KOPT-K1 (cell line): Measurements from ENCODE around the gene HKDC1.
"Not testable (repeated sequence)": the region's sequence is repeated elsewhere in the genome, so short reads cannot be mapped to it uniquely, and the experiment has no call there.

Experiments
- H3K27ac ChIP-seq: fragments of 200-600 bp; sonication (generic); 2 replicates; pipeline ENCODE4 v1.5.1; 2016; ENCODE audit warnings: antibody characterized with exemption, mild to moderate bottlenecking, low read depth, low read length; ENCODE audit not compliant: poor library complexity, severe bottlenecking
- H3K36me3 ChIP-seq: fragments of 200-600 bp; sonication (generic); 2 replicates; pipeline ENCODE4 v1.5.1; 2017; ENCODE audit warnings: antibody characterized with exemption, mild to moderate bottlenecking, low read length, moderate library complexity; ENCODE audit not compliant: insufficient read depth
- H3K9me3 ChIP-seq: fragments of 200-600 bp; sonication (generic); 2 replicates; pipeline ENCODE4 v1.5.1; 2017; ENCODE audit warnings: antibody characterized with exemption, low read length, mild to moderate bottlenecking; ENCODE audit not compliant: insufficient read depth, poor library complexity, severe bottlenecking

HKDC1 gene

DNA sequence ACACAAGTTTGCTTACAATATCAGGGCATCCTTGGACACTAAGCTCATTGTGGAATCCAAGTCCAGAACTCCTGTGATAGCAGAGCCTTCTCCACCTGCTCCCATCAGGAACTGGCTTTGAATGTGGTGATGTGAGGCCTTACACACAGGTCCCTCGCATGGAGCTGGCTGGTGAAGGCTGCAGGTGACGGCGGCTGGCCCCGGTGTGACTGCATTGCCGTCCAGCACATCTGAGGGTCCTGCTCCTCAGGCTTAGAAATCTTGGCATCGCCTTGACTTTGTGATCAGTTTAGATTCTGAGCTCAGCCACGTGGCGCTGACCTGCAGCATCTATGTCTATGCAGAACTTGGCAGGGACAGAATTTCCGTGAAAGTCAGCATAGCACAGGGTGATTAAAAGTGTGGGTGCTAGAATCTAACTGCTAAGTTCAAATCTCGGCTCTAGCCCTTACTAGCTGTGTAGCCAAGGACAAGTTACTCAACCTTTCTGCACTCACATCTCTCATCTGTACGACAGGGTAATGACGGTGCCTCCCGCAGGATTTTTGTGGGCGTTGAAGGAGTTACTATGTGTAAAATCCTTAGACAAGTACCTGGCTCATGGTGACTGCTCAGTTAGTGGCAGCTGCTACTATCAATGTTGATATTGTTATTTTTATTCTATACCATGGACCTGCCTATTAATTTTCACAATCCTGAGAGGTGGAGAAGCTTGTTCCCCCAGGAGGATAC lies 26.6 kb downstream of the HKDC1 start:
- Histone ChIP-seq H3K36me3 (no peaks in the 10 kb centered on the region), H3K9me3 (no peaks in the 10 kb centered on the region), H3K27ac (no peak overlapping the region)

GRCh38 chr10:69247313-69247710 lies 27.2 kb downstream of the HKDC1 start:
- no peak overlapping the region for H3K27ac ChIP-seq
- no peaks in the 10 kb centered on the region for H3K9me3 ChIP-seq
- no peaks in the 10 kb centered on the region for H3K36me3 ChIP-seq

DNA sequence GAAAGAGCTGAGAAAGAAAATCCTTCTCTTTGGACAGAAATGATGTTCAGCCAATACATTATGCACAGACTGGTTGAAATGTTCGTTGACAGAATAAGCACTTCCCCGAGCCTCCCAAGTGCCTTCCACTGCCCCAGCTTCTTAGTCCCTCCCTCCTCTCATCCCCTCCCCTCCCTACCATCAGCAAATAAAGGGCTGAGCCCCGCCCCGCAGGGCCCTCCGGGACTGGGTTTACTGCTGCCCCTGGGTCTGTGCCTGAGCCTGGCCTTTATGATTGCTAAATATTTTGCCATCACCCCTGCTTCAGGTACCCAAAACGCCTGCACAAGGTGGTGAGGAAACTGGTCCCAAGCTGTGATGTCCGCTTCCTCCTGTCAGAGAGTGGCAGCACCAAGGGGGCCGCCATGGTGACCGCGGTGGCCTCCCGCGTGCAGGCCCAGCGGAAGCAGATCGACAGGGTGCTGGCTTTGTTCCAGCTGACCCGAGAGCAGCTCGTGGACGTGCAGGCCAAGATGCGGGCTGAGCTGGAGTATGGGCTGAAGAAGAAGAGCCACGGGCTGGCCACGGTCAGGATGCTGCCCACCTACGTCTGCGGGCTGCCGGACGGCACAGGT lies 28.1 kb downstream of the HKDC1 start:
- H3K36me3 ChIP-seq: no peaks in the 10 kb centered on the region
- no peak overlapping the region for H3K27ac ChIP-seq
- no peaks in the 10 kb centered on the region for H3K9me3 ChIP-seq

DNA sequence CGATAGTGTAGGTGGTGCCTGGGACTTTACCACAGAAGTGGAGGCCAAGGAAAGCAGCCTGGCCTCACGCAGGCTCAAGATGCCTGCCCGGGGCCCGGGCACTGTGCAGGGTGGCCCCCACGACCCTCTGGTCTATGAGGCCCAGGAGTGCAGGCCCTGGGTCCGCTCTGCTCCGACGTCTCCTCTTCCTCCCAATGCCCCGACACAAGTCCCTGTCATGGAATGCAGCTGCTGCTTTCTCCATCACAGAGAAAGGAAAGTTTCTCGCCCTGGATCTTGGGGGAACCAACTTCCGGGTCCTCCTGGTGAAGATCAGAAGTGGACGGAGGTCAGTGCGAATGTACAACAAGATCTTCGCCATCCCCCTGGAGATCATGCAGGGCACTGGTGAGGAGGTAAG lies 29.9 kb downstream of the HKDC1 start:
- Histone ChIP-seq H3K9me3 (no peaks in the 10 kb centered on the region), H3K36me3 (no peaks in the 10 kb centered on the region), H3K27ac (no peak overlapping the region)

GRCh38 chr10:69251417-69251816 lies 31.3 kb downstream of the HKDC1 start:
- not testable (repeated sequence) for H3K9me3 ChIP-seq, H3K27ac ChIP-seq, H3K36me3 ChIP-seq

GRCh38 chr10:69253171-69253570 lies 33.0 kb downstream of the HKDC1 start:
- Histone ChIP-seq H3K27ac (no peak overlapping the region), H3K36me3 (no peaks in the 10 kb centered on the region), H3K9me3 (no peaks in the 10 kb centered on the region)

DNA sequence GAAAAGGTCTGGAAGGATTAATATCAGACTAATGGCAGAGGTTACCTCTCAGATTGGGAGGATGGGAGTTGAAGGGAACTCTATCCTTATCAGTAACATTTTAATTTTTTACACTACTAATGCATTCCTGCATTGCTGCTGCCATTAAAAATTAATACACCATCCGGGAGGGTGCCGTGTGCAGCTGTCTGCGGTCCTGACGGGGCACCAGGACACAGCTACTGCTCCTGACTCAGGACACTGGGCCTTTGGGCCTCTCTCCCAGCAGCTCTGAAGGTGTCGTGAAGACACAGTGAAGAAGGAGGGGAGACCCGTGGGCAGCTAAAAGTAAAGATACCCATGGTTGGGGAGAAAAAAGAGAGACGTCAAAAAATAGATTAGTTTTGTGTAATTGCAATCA lies 34.7 kb downstream of the HKDC1 start:
- H3K36me3 ChIP-seq: no peaks in the 10 kb centered on the region

DNA sequence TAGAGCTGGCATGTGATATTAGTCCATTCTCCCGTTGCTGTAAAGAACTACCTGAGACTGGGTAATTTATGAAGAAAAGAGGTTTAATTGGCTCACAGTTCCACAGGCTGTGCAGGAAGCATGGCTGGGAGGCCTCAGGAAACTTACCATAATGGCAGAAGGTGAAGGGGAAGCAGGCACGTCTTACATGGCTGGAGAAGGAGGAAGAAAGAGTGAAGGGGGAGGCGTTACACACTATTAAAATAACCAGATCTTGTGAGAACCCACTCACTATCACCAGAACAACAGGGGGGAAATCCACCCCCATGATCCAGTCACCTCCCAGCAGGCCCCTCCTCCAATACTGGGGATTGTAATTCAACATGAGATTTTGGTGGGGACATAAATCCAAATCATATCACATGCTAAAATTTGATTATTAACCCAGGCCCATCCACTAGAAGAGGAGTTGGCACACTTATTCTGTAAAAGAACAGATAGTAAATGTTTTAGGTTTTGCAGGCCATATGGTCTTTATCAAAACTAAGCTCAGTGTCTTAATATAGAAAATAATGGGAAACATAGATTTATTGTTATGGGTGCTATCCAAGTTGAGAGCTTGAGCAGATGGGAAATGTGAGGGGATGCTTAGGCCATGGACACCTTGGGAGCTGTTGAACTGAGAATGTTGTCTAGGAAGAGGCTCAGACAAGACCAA lies 39.6 kb downstream of the HKDC1 start:
- no peaks in the 10 kb centered on the region for H3K36me3 ChIP-seq
- no peaks in the 10 kb centered on the region for H3K9me3 ChIP-seq
- no peak overlapping the region for H3K27ac ChIP-seq

More for the DNA sequence above, 34.7 kb downstream of the HKDC1 start:
- no peak overlapping the region for H3K27ac ChIP-seq
- no peaks in the 10 kb centered on the region for H3K9me3 ChIP-seq

DNA sequence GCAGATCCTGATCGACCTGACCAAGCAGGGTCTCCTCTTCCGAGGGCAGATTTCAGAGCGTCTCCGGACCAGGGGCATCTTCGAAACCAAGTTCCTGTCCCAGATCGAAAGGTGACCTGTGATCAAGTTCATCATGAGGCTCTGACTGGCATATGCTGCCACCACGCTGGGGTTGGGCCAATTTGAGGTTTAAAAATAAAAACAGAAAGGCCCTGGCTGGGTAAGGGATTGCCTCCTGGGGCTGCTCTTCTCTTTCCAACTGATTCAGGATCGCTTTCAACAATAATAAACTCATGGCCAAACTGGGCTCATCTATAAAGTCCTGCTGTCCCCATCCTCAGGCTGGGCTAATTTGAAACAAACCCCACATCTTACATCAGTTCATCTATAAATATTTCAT lies 41.1 kb downstream of the HKDC1 start:
- Histone ChIP-seq H3K9me3 (no peaks in the 10 kb centered on the region), H3K27ac (no peak overlapping the region), H3K36me3 (no peaks in the 10 kb centered on the region)

GRCh38 chr10:69262292-69262751 lies 42.2 kb downstream of the HKDC1 start:
- Histone ChIP-seq H3K36me3 (no peaks in the 10 kb centered on the region), H3K9me3 (no peaks in the 10 kb centered on the region), H3K27ac (no peak overlapping the region)

GRCh38 chr10:69265521-69265920 lies 45.4 kb downstream of the HKDC1 start:
- Histone ChIP-seq H3K9me3 (no peaks in the 10 kb centered on the region), H3K36me3 (no peaks in the 10 kb centered on the region), H3K27ac (no peak overlapping the region)

GRCh38 chr10:69268761-69269416 lies 48.8 kb downstream of the HKDC1 start:
- Histone ChIP-seq H3K9me3 (no peaks in the 10 kb centered on the region), H3K27ac (no peak overlapping the region), H3K36me3 (no peaks in the 10 kb centered on the region)

- H3K9me3 ChIP-seq: no peaks in the 10 kb centered on the region
- H3K27ac ChIP-seq: no peak overlapping the region
- no peaks in the 10 kb centered on the region for H3K36me3 ChIP-seq
Observed at GRCh38 chr10:69269761-69270160, 49.6 kb downstream of the HKDC1 start.

GRCh38 chr10:69270990-69271389 lies 50.9 kb downstream of the HKDC1 start:
- H3K36me3 ChIP-seq: no peaks in the 10 kb centered on the region
- no peaks in the 10 kb centered on the region for H3K9me3 ChIP-seq
- H3K27ac ChIP-seq: no peak overlapping the region

DNA sequence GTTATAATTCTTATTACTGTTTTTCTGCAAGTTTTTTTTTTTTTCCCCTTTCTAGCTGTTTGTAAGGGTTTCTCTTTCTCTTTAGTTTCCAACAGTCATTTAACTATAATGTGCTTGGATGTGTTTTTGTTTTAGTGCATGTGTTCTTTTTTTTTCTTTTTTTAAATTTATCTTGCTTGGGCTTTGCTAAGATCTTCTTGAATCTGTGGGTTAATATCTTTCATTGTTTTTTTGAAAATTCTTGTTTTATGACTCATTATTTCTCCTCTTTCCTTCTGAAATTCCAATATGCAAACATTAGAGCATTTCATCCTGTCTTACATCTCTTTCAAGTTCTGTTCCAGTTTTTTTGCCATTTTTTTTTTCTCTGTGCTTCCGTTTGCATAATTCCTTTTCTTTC lies 52.5 kb downstream of the HKDC1 start:
- no peak overlapping the region for H3K27ac ChIP-seq
- no peaks in the 10 kb centered on the region for H3K9me3 ChIP-seq

More for the DNA sequence above, 52.5 kb downstream of the HKDC1 start:
- no peaks in the 10 kb centered on the region for H3K36me3 ChIP-seq
